Memory B cell (primary cell): ENCODE measurements around the gene MOCOS.

Experiments
- ATAC-seq: fragments of 150-1000 bp; cut with Tn5 transposase; 2 replicates; pipeline ENCODE4 v1.10.0; 2021; ENCODE audit warnings: low read depth, mild to moderate bottlenecking, moderate library complexity
- DNase-seq, 2 donors: peaks; one replicate each; pipeline ENCODE4 v3.0.0; 2022; ENCODE audit warnings: low spot score in 2 of 2
- H3K27ac Mint-ChIP-seq: one replicate; pipeline ENCODE4 v1.8.0; 2022; ENCODE audit warnings: mild to moderate bottlenecking, moderate library complexity, mixed read lengths
- H3K27me3 Mint-ChIP-seq: one replicate; pipeline ENCODE4 v1.8.0; 2022; ENCODE audit warnings: mixed read lengths
- H3K36me3 Mint-ChIP-seq: one replicate; pipeline ENCODE4 v1.8.0; 2022; ENCODE audit warnings: mild to moderate bottlenecking, mixed read lengths
- H3K4me1 Mint-ChIP-seq: one replicate; pipeline ENCODE4 v1.8.0; 2022; ENCODE audit warnings: mixed read lengths
- H3K4me3 Mint-ChIP-seq: one replicate; pipeline ENCODE4 v1.8.0; 2022; ENCODE audit warnings: mild to moderate bottlenecking, moderate library complexity, mixed read lengths
- H3K9me3 Mint-ChIP-seq: one replicate; pipeline ENCODE4 v1.8.0; 2022; ENCODE audit warnings: mixed read lengths

MOCOS gene

GRCh38 chr18:36241831-36242230, 54.5 kb downstream of the MOCOS start:
- DNase-seq = no peak
- H3K4me1 Mint-ChIP-seq = no peaks in the 10 kb centered on the region
- peaks cover 14% of the 10 kb centered on the region for H3K27me3 Mint-ChIP-seq
- H3K4me3 Mint-ChIP-seq = no peak overlapping the region
- H3K9me3 Mint-ChIP-seq = peaks cover 16% of the 10 kb centered on the region
- peaks cover 2% of the 10 kb centered on the region for H3K36me3 Mint-ChIP-seq
- ATAC-seq = no peak
- no peak overlapping the region for H3K27ac Mint-ChIP-seq

GRCh38 chr18:36247036-36247435, 59.7 kb downstream of the MOCOS start:
- Mint-ChIP-seq H3K36me3 (peaks cover 2% of the 10 kb centered on the region), H3K4me1 (peaks cover 3% of the 10 kb centered on the region), H3K27ac (no peak overlapping the region), H3K9me3 (peaks cover 18% of the 10 kb centered on the region), H3K27me3 (peaks cover 21% of the 10 kb centered on the region), H3K4me3 (no peak overlapping the region)
- DNase-seq = no peak
- no peak for ATAC-seq

DNA sequence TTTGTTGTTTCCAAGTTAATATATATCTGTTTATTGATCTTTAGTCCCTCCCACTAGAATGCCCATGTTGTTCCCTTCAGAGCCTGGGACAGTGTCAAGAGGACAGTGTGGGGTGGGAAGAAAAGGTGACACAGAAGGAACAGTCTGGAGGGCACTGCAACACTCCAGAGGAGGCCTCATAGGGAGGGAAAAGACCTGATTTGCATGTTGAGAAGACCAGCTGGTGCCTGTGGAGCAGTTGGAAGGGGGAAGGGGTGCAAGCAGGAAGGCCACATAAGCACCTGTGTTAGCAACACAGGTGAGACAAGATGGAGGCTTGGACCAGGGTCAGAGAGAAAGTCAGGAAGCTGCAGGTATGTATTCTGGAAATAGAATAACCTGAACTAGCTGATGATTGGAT, 62.1 kb downstream of the MOCOS start:
- Mint-ChIP-seq H3K27me3 (peaks cover 19% of the 10 kb centered on the region), H3K36me3 (peaks cover 2% of the 10 kb centered on the region), H3K9me3 (peaks cover 18% of the 10 kb centered on the region), H3K4me3 (no peak overlapping the region), H3K27ac (no peak overlapping the region), H3K4me1 (peaks cover 3% of the 10 kb centered on the region)
- ATAC-seq (no peak), DNase-seq (no peak)

- H3K27ac Mint-ChIP-seq = no peak overlapping the region
- peaks cover 9% of the 10 kb centered on the region for H3K9me3 Mint-ChIP-seq
- H3K36me3 Mint-ChIP-seq = no peaks in the 10 kb centered on the region
- H3K4me3 Mint-ChIP-seq = no peak overlapping the region
- H3K4me1 Mint-ChIP-seq = peaks cover 3% of the 10 kb centered on the region
- H3K27me3 Mint-ChIP-seq = peaks cover 15% of the 10 kb centered on the region
- ATAC-seq (no peak), DNase-seq (no peak)
These were observed 63.5 kb downstream of the MOCOS start for GRCh38 chr18:36250827-36251226.

DNA sequence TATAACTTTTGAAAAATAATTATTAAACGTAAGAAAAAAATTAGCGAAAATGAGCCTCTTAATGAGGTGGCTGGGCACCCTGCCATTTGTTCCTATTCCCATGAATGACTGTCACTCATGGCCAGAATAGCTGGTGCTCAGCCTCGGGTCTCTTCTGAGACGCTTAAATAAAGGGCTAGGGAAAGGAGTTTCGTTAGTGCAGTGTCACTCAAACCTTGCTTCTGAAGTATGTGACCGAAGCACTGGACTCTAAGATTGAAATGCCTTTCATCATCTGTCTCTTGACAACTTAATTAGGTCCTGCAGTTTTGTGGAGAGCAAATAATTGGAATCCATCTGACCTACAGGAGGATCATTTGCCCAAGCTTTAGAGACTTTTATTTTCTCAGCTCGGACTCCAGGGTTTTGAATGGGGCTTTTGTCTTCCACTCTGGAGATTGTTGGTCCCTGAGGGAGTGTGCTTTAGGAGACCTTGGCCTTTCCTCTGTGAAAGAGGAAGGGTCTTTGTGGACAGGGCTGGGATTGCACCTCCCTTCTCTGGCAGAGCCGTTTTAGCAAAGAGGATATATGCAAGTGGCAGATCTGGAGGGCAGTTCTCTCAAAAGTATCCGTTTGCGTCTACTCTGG, 67.9 kb downstream of the MOCOS start:
- Mint-ChIP-seq H3K27me3 (peaks cover 10% of the 10 kb centered on the region), H3K27ac (no peak overlapping the region), H3K36me3 (no peaks in the 10 kb centered on the region), H3K9me3 (no peaks in the 10 kb centered on the region), H3K4me3 (no peak overlapping the region), H3K4me1 (no peaks in the 10 kb centered on the region)
- ATAC-seq (no peak), DNase-seq (no peak)

GRCh38 chr18:36256094-36256493, 68.8 kb downstream of the MOCOS start:
- DNase-seq (no peak), ATAC-seq (no peak)
- Mint-ChIP-seq H3K4me1 (no peaks in the 10 kb centered on the region), H3K4me3 (no peak overlapping the region), H3K27me3 (peaks cover 13% of the 10 kb centered on the region), H3K27ac (no peak overlapping the region), H3K36me3 (no peaks in the 10 kb centered on the region), H3K9me3 (no peaks in the 10 kb centered on the region)

DNA sequence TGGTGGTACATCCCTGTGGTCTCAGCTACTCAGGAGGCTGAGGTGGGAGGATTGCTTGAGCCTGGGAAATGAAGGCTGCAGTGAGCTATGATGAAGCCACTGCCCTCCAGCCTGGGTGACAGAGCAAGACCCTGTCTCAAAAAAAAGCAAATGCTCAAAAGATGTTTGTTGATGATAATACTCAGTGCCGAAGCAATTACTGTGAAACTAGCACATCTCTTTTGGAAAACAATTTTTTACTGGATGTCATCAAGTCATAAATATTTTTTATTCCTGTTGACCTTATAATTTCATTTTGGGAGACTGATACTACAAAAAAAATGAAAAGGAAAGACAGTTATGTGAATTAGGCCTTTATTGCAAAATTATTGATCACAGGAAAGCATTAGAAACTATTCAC, 75.7 kb downstream of the MOCOS start:
- H3K9me3 Mint-ChIP-seq = no peaks in the 10 kb centered on the region
- no peak for ATAC-seq
- DNase-seq = no peak
- no peaks in the 10 kb centered on the region for H3K36me3 Mint-ChIP-seq
- no peaks in the 10 kb centered on the region for H3K4me1 Mint-ChIP-seq
- H3K4me3 Mint-ChIP-seq = no peak overlapping the region
- H3K27ac Mint-ChIP-seq = no peak overlapping the region
- H3K27me3 Mint-ChIP-seq = peaks cover 8% of the 10 kb centered on the region

- Mint-ChIP-seq H3K9me3 (no peaks in the 10 kb centered on the region), H3K36me3 (no peaks in the 10 kb centered on the region), H3K4me1 (no peaks in the 10 kb centered on the region), H3K27me3 (peaks cover 8% of the 10 kb centered on the region), H3K4me3 (no peak overlapping the region), H3K27ac (no peak overlapping the region)
- DNase-seq (no peak), ATAC-seq (no peak)
These were observed 77.0 kb downstream of the MOCOS start for GRCh38 chr18:36264283-36264682.

DNA sequence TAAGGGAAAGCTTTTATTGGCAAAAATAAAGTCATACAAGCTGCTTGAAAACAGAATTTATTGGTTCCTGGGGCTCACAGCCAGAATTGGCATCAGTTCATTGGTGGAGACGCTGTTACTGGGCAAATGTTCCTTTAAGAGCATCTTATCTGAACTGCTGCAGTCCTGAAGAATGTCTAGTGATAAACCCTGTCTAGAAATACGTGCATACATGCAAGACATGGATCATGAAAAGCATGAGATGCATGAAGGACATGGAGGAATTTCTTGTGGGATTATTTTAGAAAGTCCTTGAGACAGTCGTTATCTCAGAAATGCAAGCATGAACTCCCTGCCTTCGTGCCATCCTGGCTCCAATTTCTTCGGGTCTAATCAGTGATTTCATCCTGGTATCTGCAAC, 77.7 kb downstream of the MOCOS start:
- no peaks in the 10 kb centered on the region for H3K4me1 Mint-ChIP-seq
- peaks cover 12% of the 10 kb centered on the region for H3K27me3 Mint-ChIP-seq
- no peak for ATAC-seq
- H3K9me3 Mint-ChIP-seq = no peaks in the 10 kb centered on the region
- H3K27ac Mint-ChIP-seq = no peak overlapping the region
- no peak for DNase-seq
- no peak overlapping the region for H3K4me3 Mint-ChIP-seq
- H3K36me3 Mint-ChIP-seq = no peaks in the 10 kb centered on the region

- no peaks in the 10 kb centered on the region for H3K4me1 Mint-ChIP-seq
- H3K9me3 Mint-ChIP-seq = no peaks in the 10 kb centered on the region
- peaks cover 9% of the 10 kb centered on the region for H3K27me3 Mint-ChIP-seq
- no peak overlapping the region for H3K27ac Mint-ChIP-seq
- H3K4me3 Mint-ChIP-seq = no peak overlapping the region
- DNase-seq (no peak), ATAC-seq (no peak)
- no peaks in the 10 kb centered on the region for H3K36me3 Mint-ChIP-seq
These were observed 81.9 kb downstream of the MOCOS start for GRCh38 chr18:36269157-36269556.

- no peak overlapping the region for H3K4me3 Mint-ChIP-seq
- H3K36me3 Mint-ChIP-seq = no peaks in the 10 kb centered on the region
- no peaks in the 10 kb centered on the region for H3K9me3 Mint-ChIP-seq
- no peaks in the 10 kb centered on the region for H3K4me1 Mint-ChIP-seq
- peaks cover 13% of the 10 kb centered on the region for H3K27me3 Mint-ChIP-seq
- no peak for DNase-seq
- ATAC-seq = no peak
- H3K27ac Mint-ChIP-seq = no peak overlapping the region
These were observed 83.9 kb downstream of the MOCOS start for GRCh38 chr18:36271153-36271552.

- Mint-ChIP-seq H3K27ac (no peak overlapping the region), H3K4me1 (no peaks in the 10 kb centered on the region), H3K4me3 (no peak overlapping the region), H3K27me3 (peaks cover 11% of the 10 kb centered on the region), H3K36me3 (no peaks in the 10 kb centered on the region), H3K9me3 (no peaks in the 10 kb centered on the region)
- DNase-seq (no peak), ATAC-seq (no peak)
These were observed 86.0 kb downstream of the MOCOS start for GRCh38 chr18:36273347-36273746.

DNA sequence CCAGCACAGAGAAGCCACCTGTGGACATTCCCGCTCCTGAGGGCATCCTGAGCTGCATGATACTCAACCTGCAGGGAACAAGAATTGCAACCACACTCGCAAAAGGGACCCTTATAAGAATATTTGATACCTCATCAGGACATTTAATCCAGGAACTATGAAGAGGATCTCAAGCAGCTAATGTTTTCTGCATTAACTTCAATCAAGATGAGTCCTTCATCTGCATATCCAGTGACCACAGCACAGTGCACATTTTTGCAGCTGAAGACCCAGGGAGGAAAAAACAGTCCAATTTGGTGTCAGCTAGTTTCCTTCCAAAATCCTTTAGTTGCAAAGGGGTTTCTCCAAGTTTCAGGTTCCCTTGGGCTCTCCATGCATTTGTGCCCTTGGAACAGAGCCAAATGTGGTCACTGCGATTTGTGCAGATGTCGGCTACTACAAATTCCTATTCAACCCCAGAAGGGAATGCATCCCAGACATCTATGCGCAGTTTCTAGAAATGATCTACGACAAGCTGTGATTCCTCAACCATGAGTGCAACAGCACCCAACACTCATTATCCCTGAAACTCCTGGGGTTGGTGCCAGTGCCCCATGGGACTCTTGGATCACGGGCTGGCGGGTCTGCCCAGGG, 86.9 kb downstream of the MOCOS start:
- no peaks in the 10 kb centered on the region for H3K4me1 Mint-ChIP-seq
- DNase-seq (no peak), ATAC-seq (no peak)
- peaks cover 14% of the 10 kb centered on the region for H3K27me3 Mint-ChIP-seq
- H3K4me3 Mint-ChIP-seq = no peak overlapping the region
- H3K36me3 Mint-ChIP-seq = no peaks in the 10 kb centered on the region
- no peaks in the 10 kb centered on the region for H3K9me3 Mint-ChIP-seq
- H3K27ac Mint-ChIP-seq = no peak overlapping the region

DNA sequence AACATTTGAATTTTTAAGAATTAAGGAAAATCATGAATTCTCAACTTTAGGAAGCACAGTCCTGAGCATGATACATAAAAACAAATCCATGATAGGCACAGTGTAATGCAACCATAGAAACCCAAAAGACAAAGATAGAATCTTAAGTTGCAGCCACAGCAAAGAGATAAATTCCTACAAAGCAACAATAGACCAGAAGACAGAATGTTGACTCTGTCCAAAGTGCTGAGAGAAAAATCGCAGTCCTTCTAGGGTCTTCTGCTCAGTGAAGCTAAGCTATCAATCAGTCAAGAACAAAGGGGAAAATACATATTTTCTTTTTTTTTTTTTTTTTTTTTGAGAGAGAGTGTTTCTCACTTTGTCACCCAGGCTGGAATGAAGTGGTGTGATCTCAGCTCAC, 88.3 kb downstream of the MOCOS start:
- H3K27ac Mint-ChIP-seq = no peak overlapping the region
- no peaks in the 10 kb centered on the region for H3K9me3 Mint-ChIP-seq
- no peaks in the 10 kb centered on the region for H3K36me3 Mint-ChIP-seq
- peaks cover 10% of the 10 kb centered on the region for H3K27me3 Mint-ChIP-seq
- ATAC-seq (no peak), DNase-seq (no peak)
- H3K4me1 Mint-ChIP-seq = no peaks in the 10 kb centered on the region
- H3K4me3 Mint-ChIP-seq = no peak overlapping the region

DNA sequence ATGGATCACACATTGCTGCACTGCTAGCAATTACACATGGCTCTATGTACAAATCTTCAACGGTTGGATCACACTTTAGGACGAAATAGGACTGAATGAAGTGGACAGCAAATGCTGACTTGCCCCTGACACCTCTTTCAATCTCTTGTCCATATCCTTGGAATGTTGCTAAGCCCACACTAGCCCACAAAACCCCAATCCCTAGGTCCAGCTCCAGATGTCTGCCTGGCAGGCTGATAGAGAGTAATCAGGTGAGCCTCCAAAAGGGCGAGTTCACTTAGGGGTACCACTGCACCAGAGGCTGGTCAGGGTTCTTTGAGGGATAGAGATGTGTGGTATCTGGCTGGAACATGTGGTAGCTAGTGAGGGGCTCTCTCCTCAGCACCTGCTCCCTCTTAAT, 91.7 kb downstream of the MOCOS start:
- DNase-seq (no peak), ATAC-seq (no peak)
- Mint-ChIP-seq H3K27ac (no peak overlapping the region), H3K9me3 (no peaks in the 10 kb centered on the region), H3K27me3 (peaks cover 12% of the 10 kb centered on the region), H3K4me1 (no peaks in the 10 kb centered on the region), H3K4me3 (no peak overlapping the region), H3K36me3 (no peaks in the 10 kb centered on the region)
